ENCODE data around the gene ABI2. TPM values are rescaled to one million over a fixed set of nuclear protein-coding genes. Genes with fewer than 3 reads are reported as not detected.

ABI2 gene
- total and polyA plus RNA-seq, 5 donors from 2014 or later, result 17.2 to 28.6 (median 23.6) TPM

DNA sequence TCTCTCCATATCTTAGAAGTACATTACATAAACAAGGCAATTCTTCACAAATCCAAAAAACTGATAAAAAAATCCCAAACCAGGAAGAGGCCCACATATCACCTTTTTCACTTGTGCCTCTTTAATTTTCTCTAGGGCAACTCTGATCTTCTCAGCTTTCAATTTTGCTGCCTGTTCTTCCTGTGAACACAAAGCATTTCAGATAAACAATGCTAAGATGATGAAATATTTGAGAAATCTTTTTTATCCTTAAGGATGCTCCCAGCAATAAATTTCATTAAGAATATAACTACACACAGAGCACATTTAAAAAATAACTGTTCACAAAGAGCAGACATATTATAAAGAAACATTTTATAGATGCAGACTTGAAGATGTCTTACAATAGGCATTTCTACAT, 133.6 kb downstream of the ABI2 start:
- Mint-ChIP-seq H3K36me3 (peaks cover 10% of the 10 kb centered on the region), H3K4me3 (no peak overlapping the region), H3K9me3 (no peaks in the 10 kb centered on the region), H3K27ac (no peak overlapping the region), H3K4me1 (no peaks in the 10 kb centered on the region), H3K27me3 (no peaks in the 10 kb centered on the region)
- ATAC-seq (ENCODE audit: low read depth in 2 of 2) (no peak), DNase-seq (no peak)
- Histone ChIP-seq H3K36me3 (ENCODE audit: control insufficient read depth, insufficient read depth, low read length) (no peaks in the 10 kb centered on the region), H3K9me3 (ENCODE audit: control insufficient read depth in 2 of 2, low read length in 2 of 2) (no peaks in the 10 kb centered on the region), H3K4me1 (ENCODE audit: control insufficient read depth, insufficient read depth, low read length, poor library complexity, severe bottlenecking) (no peaks in the 10 kb centered on the region), H3K27me3 (ENCODE audit: control insufficient read depth, insufficient read depth, low read length) (no peaks in the 10 kb centered on the region), H3K4me3 (ENCODE audit: low read depth, low read length) (no peak overlapping the region), H3K27ac (ENCODE audit: insufficient read depth, low read length, poor library complexity, severe bottlenecking) (no peak overlapping the region)

DNA sequence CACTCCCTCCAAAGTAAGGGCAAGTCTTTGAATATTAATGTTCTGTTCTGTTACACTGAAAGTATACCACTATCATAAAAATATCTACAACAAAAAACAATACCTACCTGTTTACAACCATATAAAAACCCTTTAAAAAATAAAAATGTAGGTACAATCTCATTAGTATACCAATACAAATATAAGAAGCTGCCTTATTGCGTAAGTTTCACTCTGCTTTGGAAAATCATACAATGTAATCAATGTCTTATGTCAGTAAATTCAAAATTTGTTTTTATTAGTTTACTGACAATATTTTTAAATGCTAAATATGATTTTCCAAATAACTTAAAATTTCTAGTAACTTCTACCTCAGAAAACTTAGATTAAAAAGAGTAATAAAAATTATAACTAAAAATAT, 134.1 kb downstream of the ABI2 start:
- Histone ChIP-seq H3K9me3 (ENCODE audit: control insufficient read depth in 2 of 2, low read length in 2 of 2) (no peaks in the 10 kb centered on the region), H3K4me1 (ENCODE audit: control insufficient read depth, insufficient read depth, low read length, poor library complexity, severe bottlenecking) (no peaks in the 10 kb centered on the region), H3K4me3 (ENCODE audit: low read depth, low read length) (no peak overlapping the region), H3K27ac (ENCODE audit: insufficient read depth, low read length, poor library complexity, severe bottlenecking) (no peak overlapping the region), H3K36me3 (ENCODE audit: control insufficient read depth, insufficient read depth, low read length) (no peaks in the 10 kb centered on the region), H3K27me3 (ENCODE audit: control insufficient read depth, insufficient read depth, low read length) (no peaks in the 10 kb centered on the region)
- no peaks in the 10 kb centered on the region for H3K9me3 Mint-ChIP-seq
- H3K27me3 Mint-ChIP-seq, result no peaks in the 10 kb centered on the region
- ATAC-seq (ENCODE audit: low read depth in 2 of 2) (no peak), DNase-seq (no peak)
- peaks cover 10% of the 10 kb centered on the region for H3K36me3 Mint-ChIP-seq
- H3K27ac Mint-ChIP-seq, result no peak overlapping the region
- H3K4me3 Mint-ChIP-seq, result no peak overlapping the region
- no peaks in the 10 kb centered on the region for H3K4me1 Mint-ChIP-seq

DNA sequence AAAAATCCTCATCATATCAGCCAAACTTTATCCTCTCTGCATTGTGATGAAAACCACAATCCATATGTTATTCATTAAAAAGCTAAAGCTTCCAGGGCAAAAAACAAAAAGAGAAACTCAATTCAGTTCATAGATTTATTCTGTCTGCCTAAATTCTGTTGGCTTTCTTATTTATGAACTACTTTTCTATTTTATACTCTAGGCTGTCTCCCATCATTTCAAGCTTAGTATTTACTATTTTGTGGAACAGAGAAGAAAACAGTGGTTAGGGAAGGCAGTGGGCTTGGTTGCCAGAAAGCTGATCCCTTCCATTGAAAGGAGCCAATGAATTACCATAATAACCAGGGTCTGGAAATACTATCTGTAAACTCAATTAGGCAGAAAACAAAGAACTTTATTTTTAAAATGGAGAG, 135.1 kb downstream of the ABI2 start:
- Mint-ChIP-seq H3K27ac (no peak overlapping the region), H3K36me3 (peaks cover 7% of the 10 kb centered on the region), H3K4me3 (no peak overlapping the region), H3K9me3 (no peaks in the 10 kb centered on the region), H3K27me3 (no peaks in the 10 kb centered on the region), H3K4me1 (no peaks in the 10 kb centered on the region)
- H3K9me3 ChIP-seq (ENCODE audit: control insufficient read depth in 2 of 2, low read length in 2 of 2), result no peaks in the 10 kb centered on the region
- no peak overlapping the region for H3K27ac ChIP-seq (ENCODE audit: insufficient read depth, low read length, poor library complexity, severe bottlenecking)
- no peak for DNase-seq
- H3K4me3 ChIP-seq (ENCODE audit: low read depth, low read length), result no peak overlapping the region
- no peaks in the 10 kb centered on the region for H3K4me1 ChIP-seq (ENCODE audit: control insufficient read depth, insufficient read depth, low read length, poor library complexity, severe bottlenecking)
- no peak for ATAC-seq (ENCODE audit: low read depth in 2 of 2)
- H3K27me3 ChIP-seq (ENCODE audit: control insufficient read depth, insufficient read depth, low read length), result no peaks in the 10 kb centered on the region
- no peaks in the 10 kb centered on the region for H3K36me3 ChIP-seq (ENCODE audit: control insufficient read depth, insufficient read depth, low read length)

DNA sequence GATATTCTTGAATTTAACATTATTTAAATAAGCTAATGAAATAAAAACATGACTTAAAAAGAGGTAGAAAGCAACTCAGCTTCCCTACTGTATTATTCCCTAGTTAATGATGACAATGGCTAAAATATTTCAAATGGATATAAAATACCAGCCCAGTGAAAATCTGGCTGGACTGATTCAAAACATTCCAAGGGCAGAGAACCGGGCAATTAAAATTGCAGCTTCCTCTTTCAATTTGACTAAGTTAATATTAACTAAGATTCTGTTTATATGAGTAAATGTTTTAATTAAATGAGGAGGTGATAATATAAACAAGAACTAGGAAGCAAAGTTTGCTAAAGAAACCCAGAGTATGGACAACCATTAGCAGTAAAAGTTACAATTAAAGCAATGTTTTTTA, 141.4 kb downstream of the ABI2 start:
- DNase-seq (no peak), ATAC-seq (ENCODE audit: low read depth in 2 of 2) (no peak)
- Mint-ChIP-seq H3K9me3 (peaks cover 0 to 2% (median 0%) of the 10 kb centered on the region in 7 donors), H3K27me3 (no peaks in the 10 kb centered on the region), H3K4me1 (no peaks in the 10 kb centered on the region), H3K4me3 (no peak overlapping the region), H3K36me3 (no peaks in the 10 kb centered on the region), H3K27ac (no peak overlapping the region)
- no peaks in the 10 kb centered on the region for H3K27me3 ChIP-seq (ENCODE audit: control insufficient read depth, insufficient read depth, low read length)
- H3K4me1 ChIP-seq (ENCODE audit: control insufficient read depth, insufficient read depth, low read length, poor library complexity, severe bottlenecking), result no peaks in the 10 kb centered on the region
- no peak overlapping the region for H3K27ac ChIP-seq (ENCODE audit: insufficient read depth, low read length, poor library complexity, severe bottlenecking)
- H3K4me3 ChIP-seq (ENCODE audit: low read depth, low read length), result no peak overlapping the region
- H3K36me3 ChIP-seq (ENCODE audit: control insufficient read depth, insufficient read depth, low read length), result no peaks in the 10 kb centered on the region
- no peaks in the 10 kb centered on the region for H3K9me3 ChIP-seq (ENCODE audit: control insufficient read depth in 2 of 2, low read length in 2 of 2)

DNA sequence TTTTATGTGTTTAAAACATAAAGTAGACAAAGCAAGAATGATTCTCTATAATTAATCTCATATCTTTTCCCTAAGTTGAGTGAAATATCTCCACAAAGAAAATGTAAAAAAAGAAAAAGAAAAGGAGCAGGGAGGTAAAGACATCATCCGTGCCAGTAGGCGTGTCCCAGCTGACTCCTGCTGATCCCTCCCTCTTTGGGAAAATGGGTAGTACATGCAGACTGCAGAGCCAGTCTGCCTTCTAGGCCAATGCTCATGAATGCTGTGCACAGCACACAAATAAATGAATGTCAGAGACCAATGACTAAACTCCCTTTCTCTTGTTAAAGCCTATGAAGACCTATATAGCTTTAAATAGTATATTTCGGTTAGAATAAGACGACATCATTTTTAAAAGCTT, 142.2 kb downstream of the ABI2 start:
- Mint-ChIP-seq H3K4me1 (no peaks in the 10 kb centered on the region), H3K27me3 (peaks cover under 1% of the 10 kb centered on the region), H3K36me3 (no peaks in the 10 kb centered on the region), H3K27ac (no peak overlapping the region), H3K4me3 (no peak overlapping the region), H3K9me3 (peaks cover 0 to 2% (median 0%) of the 10 kb centered on the region in 7 donors)
- ATAC-seq (ENCODE audit: low read depth in 2 of 2) (no peak), DNase-seq (no peak)
- Histone ChIP-seq H3K36me3 (ENCODE audit: control insufficient read depth, insufficient read depth, low read length) (no peaks in the 10 kb centered on the region), H3K27ac (ENCODE audit: insufficient read depth, low read length, poor library complexity, severe bottlenecking) (no peak overlapping the region), H3K9me3 (ENCODE audit: control insufficient read depth in 2 of 2, low read length in 2 of 2) (no peaks in the 10 kb centered on the region), H3K27me3 (ENCODE audit: control insufficient read depth, insufficient read depth, low read length) (no peaks in the 10 kb centered on the region), H3K4me1 (ENCODE audit: control insufficient read depth, insufficient read depth, low read length, poor library complexity, severe bottlenecking) (no peaks in the 10 kb centered on the region), H3K4me3 (ENCODE audit: low read depth, low read length) (no peak overlapping the region)

DNA sequence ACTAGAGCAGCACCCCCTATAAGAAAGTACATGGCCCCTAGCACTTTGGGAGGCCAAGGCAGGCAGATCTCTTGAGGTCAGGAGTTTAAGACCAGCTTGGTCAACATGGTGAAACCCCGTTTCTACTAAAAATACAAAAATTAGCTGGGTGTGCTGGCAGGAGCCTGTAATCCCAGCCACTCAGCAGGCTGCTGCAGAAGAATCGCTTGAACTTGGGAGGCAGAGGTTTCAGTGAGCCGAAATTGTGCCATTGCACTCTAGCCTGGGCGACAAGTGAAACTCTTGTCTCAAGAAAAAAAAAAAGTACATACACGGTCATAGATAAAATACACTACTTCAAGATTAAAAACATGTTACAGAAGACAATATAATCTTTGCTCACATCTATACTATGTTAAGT, 143.1 kb downstream of the ABI2 start:
- Histone ChIP-seq H3K4me1 (ENCODE audit: control insufficient read depth, insufficient read depth, low read length, poor library complexity, severe bottlenecking) (no peaks in the 10 kb centered on the region), H3K36me3 (ENCODE audit: control insufficient read depth, insufficient read depth, low read length) (no peaks in the 10 kb centered on the region), H3K4me3 (ENCODE audit: low read depth, low read length) (no peak overlapping the region), H3K27me3 (ENCODE audit: control insufficient read depth, insufficient read depth, low read length) (no peaks in the 10 kb centered on the region), H3K27ac (ENCODE audit: insufficient read depth, low read length, poor library complexity, severe bottlenecking) (no peak overlapping the region), H3K9me3 (ENCODE audit: control insufficient read depth in 2 of 2, low read length in 2 of 2) (no peaks in the 10 kb centered on the region)
- Mint-ChIP-seq H3K36me3 (no peaks in the 10 kb centered on the region), H3K4me3 (no peak overlapping the region), H3K27ac (no peak overlapping the region), H3K9me3 (peaks cover 0 to 2% (median 0%) of the 10 kb centered on the region in 7 donors), H3K27me3 (peaks cover 4% of the 10 kb centered on the region), H3K4me1 (no peaks in the 10 kb centered on the region)
- DNase-seq (no peak), ATAC-seq (ENCODE audit: low read depth in 2 of 2) (no peak)

DNA sequence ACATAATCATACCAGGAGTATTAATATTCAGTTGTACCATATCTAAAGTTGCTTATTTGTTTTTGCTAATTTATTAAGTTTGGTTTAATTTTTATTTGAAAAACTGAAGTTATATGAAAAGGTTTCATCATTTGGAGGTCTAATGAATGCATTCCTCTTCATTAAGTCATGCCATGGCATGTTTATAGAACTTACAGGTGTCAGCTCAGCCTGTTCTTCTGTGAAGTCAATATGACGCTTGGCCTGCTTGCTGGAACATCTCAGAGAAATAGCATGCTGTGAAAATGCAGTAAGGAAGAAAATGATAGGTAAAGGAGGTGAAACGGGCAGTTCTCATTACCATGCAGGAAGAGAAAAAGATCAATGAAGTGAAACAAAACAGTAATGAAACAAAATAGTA, 148.7 kb downstream of the ABI2 start:
- H3K36me3 Mint-ChIP-seq, result no peaks in the 10 kb centered on the region
- no peak for ATAC-seq (ENCODE audit: low read depth in 2 of 2)
- no peaks in the 10 kb centered on the region for H3K9me3 Mint-ChIP-seq
- Histone ChIP-seq H3K4me1 (ENCODE audit: control insufficient read depth, insufficient read depth, low read length, poor library complexity, severe bottlenecking) (no peaks in the 10 kb centered on the region), H3K4me3 (ENCODE audit: low read depth, low read length) (no peak overlapping the region), H3K27me3 (ENCODE audit: control insufficient read depth, insufficient read depth, low read length) (no peaks in the 10 kb centered on the region), H3K36me3 (ENCODE audit: control insufficient read depth, insufficient read depth, low read length) (no peaks in the 10 kb centered on the region), H3K27ac (ENCODE audit: insufficient read depth, low read length, poor library complexity, severe bottlenecking) (no peak overlapping the region), H3K9me3 (ENCODE audit: control insufficient read depth in 2 of 2, low read length in 2 of 2) (no peaks in the 10 kb centered on the region)
- H3K4me1 Mint-ChIP-seq, result peaks cover 0 to 3% (median 0%) of the 10 kb centered on the region in 4 donors
- no peak for DNase-seq
- H3K27ac Mint-ChIP-seq, result no peak overlapping the region
- no peak overlapping the region for H3K4me3 Mint-ChIP-seq
- peaks cover 4% of the 10 kb centered on the region for H3K27me3 Mint-ChIP-seq

DNA sequence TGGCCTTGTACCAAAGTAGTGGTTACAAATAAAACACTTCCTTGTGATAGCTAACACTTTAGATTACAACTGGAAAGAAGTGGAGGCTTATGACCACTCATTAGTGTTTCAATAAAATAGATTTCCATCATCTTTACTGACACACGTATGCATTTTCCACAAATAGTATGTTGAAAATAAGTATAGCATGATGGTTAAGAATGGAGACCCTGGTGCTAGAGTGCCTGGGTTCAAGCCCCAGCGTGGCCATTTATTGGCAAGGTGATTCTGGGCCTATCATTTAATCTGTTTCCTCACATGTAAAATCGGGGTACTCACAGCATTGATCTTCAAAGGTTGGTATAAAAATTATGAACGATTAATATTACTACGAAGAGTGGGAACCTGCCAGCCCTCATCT, 152.4 kb downstream of the ABI2 start:
- no peak for DNase-seq
- H3K27ac ChIP-seq (ENCODE audit: insufficient read depth, low read length, poor library complexity, severe bottlenecking), result no peak overlapping the region
- H3K9me3 ChIP-seq (ENCODE audit: control insufficient read depth in 2 of 2, low read length in 2 of 2), result no peaks in the 10 kb centered on the region
- no peak overlapping the region for H3K4me3 ChIP-seq (ENCODE audit: low read depth, low read length)
- no peaks in the 10 kb centered on the region for H3K9me3 Mint-ChIP-seq
- ATAC-seq (ENCODE audit: low read depth in 2 of 2), result no peak
- no peaks in the 10 kb centered on the region for H3K36me3 Mint-ChIP-seq
- H3K4me3 Mint-ChIP-seq, result no peak overlapping the region
- peaks cover under 1% of the 10 kb centered on the region for H3K27me3 Mint-ChIP-seq
- H3K4me1 ChIP-seq (ENCODE audit: control insufficient read depth, insufficient read depth, low read length, poor library complexity, severe bottlenecking), result no peaks in the 10 kb centered on the region
- no peaks in the 10 kb centered on the region for H3K36me3 ChIP-seq (ENCODE audit: control insufficient read depth, insufficient read depth, low read length)
- H3K4me1 Mint-ChIP-seq, result peaks cover 5 to 8% (median 7%) of the 10 kb centered on the region in 4 donors
- H3K27ac Mint-ChIP-seq, result no peak overlapping the region
- H3K27me3 ChIP-seq (ENCODE audit: control insufficient read depth, insufficient read depth, low read length), result no peaks in the 10 kb centered on the region
